H9 (cell line): Measurements from ENCODE around the gene PLCB1. TPM values are rescaled to one million over a fixed set of nuclear protein-coding genes. Genes with fewer than 3 reads are reported as not detected.

Source experiments
- DNase-seq: peaks from one replicate; pipeline ENCODE4 v3.0.0-alpha.2; 2017
- H2AFZ ChIP-seq: one replicate; pipeline ENCODE4 v1.6.1; 2013; ENCODE audit warnings: mild to moderate bottlenecking, low read length, control low read depth, moderate library complexity
- H2AK5ac ChIP-seq: 2 replicates; pipeline ENCODE4 v1.6.1; 2013; ENCODE audit warnings: low read length, control low read depth, mixed read lengths; ENCODE audit not compliant: insufficient read length
- H2BK120ac ChIP-seq: one replicate; pipeline ENCODE4 v1.6.1; 2013; ENCODE audit warnings: low read depth, mild to moderate bottlenecking, low read length, control low read depth, inconsistent platforms; ENCODE audit not compliant: poor library complexity, severe bottlenecking
- H2BK12ac ChIP-seq: 2 replicates; pipeline ENCODE4 v1.6.1; 2013; ENCODE audit warnings: low read length, control low read depth, mixed read lengths, low read depth; ENCODE audit not compliant: insufficient read length
- H2BK15ac ChIP-seq: 2 replicates; pipeline ENCODE4 v1.6.1; 2013; ENCODE audit warnings: low read depth, low read length, control low read depth
- H2BK20ac ChIP-seq: one replicate; pipeline ENCODE4 v1.6.1; 2013; ENCODE audit warnings: low read depth, mild to moderate bottlenecking, low read length, control low read depth, inconsistent platforms; ENCODE audit not compliant: poor library complexity, severe bottlenecking
- H2BK5ac ChIP-seq: 2 replicates; pipeline ENCODE4 v1.6.1; 2013; ENCODE audit warnings: low read length, control low read depth, mixed read lengths; ENCODE audit not compliant: insufficient read length
- H3K14ac ChIP-seq: 2 replicates; pipeline ENCODE4 v1.6.1; 2013; ENCODE audit warnings: low read length, control low read depth; ENCODE audit not compliant: insufficient read depth
- H3K18ac ChIP-seq: 2 replicates; pipeline ENCODE4 v1.6.1; 2013; ENCODE audit warnings: low read depth, mild to moderate bottlenecking, mixed read lengths, low read length, control low read depth; ENCODE audit not compliant: insufficient read length
- H3K23ac ChIP-seq: 2 replicates; pipeline ENCODE4 v1.6.1; 2013; ENCODE audit warnings: low read length, control low read depth, mixed read lengths, low read depth; ENCODE audit not compliant: insufficient read length
- H3K23me2 ChIP-seq: 2 replicates; pipeline ENCODE4 v1.6.1; 2013; ENCODE audit warnings: low read depth, mild to moderate bottlenecking, mixed read lengths, low read length, control low read depth; ENCODE audit not compliant: insufficient read length, poor library complexity, severe bottlenecking
- H3K27ac ChIP-seq: 2 replicates; pipeline ENCODE4 v1.5.1; 2013; ENCODE audit warnings: low read length, control low read depth, mixed read lengths, low read depth; ENCODE audit not compliant: insufficient read length
- H3K27me3 ChIP-seq: 2 replicates; pipeline ENCODE4 v1.6.1; 2013; ENCODE audit warnings: low read length, control low read depth, inconsistent platforms; ENCODE audit not compliant: insufficient read depth
- H3K4ac ChIP-seq: 2 replicates; pipeline ENCODE4 v1.6.1; 2013; ENCODE audit warnings: low read depth, mild to moderate bottlenecking, control low read depth, inconsistent platforms, low read length, moderate library complexity
- H3K4me1 ChIP-seq: 2 replicates; pipeline ENCODE4 v1.6.1; 2013; ENCODE audit warnings: low read length, control low read depth, inconsistent platforms; ENCODE audit not compliant: insufficient read depth
- H3K4me2 ChIP-seq: 2 replicates; pipeline ENCODE4 v1.6.1; 2013; ENCODE audit warnings: low read length, control low read depth, mixed read lengths; ENCODE audit not compliant: insufficient read length, insufficient read depth
- H3K56ac ChIP-seq: 2 replicates; pipeline ENCODE4 v1.6.1; 2013; ENCODE audit warnings: low read depth, mild to moderate bottlenecking, mixed read lengths, low read length, control low read depth; ENCODE audit not compliant: insufficient read length
- H3K79me1 ChIP-seq: 2 replicates; pipeline ENCODE4 v1.6.1; 2013; ENCODE audit warnings: low read depth, mild to moderate bottlenecking, moderate library complexity, low read length, control low read depth, inconsistent platforms; ENCODE audit not compliant: insufficient read depth, poor library complexity, severe bottlenecking
- H3K79me2 ChIP-seq: 2 replicates; pipeline ENCODE4 v1.6.1; 2013; ENCODE audit warnings: low read length, control low read depth, inconsistent platforms; ENCODE audit not compliant: insufficient read depth
- H3K9ac ChIP-seq: 2 replicates; pipeline ENCODE4 v1.6.1; 2013; ENCODE audit warnings: low read length, control low read depth, mixed read lengths; ENCODE audit not compliant: insufficient read length; ENCODE audit errors: extremely low read depth
- H3K9me3 ChIP-seq: one replicate; pipeline ENCODE4 v1.6.1; 2013; ENCODE audit warnings: low read depth, low read length, inconsistent platforms; ENCODE audit not compliant: control insufficient read depth
- H3T11ph ChIP-seq: one replicate; pipeline ENCODE4 v1.6.1; 2013; ENCODE audit warnings: mild to moderate bottlenecking, low read length, control low read depth, inconsistent platforms
- H4K20me1 ChIP-seq: one replicate; pipeline ENCODE4 v1.6.1; 2013; ENCODE audit not compliant: control insufficient read depth, insufficient read length, insufficient read depth
- H4K5ac ChIP-seq: 2 replicates; pipeline ENCODE4 v1.6.1; 2013; ENCODE audit warnings: low read depth, mild to moderate bottlenecking, mixed read lengths, low read length, control low read depth; ENCODE audit not compliant: insufficient read length
- H4K8ac ChIP-seq: replicated peaks from 2 replicates; pipeline ENCODE4 v1.6.1; 2013; ENCODE audit warnings: low read length, control low read depth, mixed read lengths, low read depth; ENCODE audit not compliant: insufficient read length
- H4K91ac ChIP-seq: 2 replicates; pipeline ENCODE4 v1.6.1; 2013; ENCODE audit warnings: low read depth, mild to moderate bottlenecking, moderate library complexity, mixed read lengths, low read length, control low read depth; ENCODE audit not compliant: insufficient read length
- H3K27ac Mint-ChIP-seq, 3 experiments: 2 replicates in 2 of 3; 3 replicates in 1 of 3; pipeline ENCODE4 v1.8.0; 2020 to 2021; ENCODE audit warnings: mixed read lengths in 3 of 3, mild to moderate bottlenecking in 1 of 3, moderate library complexity in 1 of 3
- H3K27me3 Mint-ChIP-seq: 2 replicates; pipeline ENCODE4 v1.8.0; 2021; ENCODE audit warnings: low read depth, mild to moderate bottlenecking, moderate library complexity, mixed read lengths
- H3K36me3 Mint-ChIP-seq, 3 experiments: 2 replicates in 2 of 3; 3 replicates in 1 of 3; pipeline ENCODE4 v1.8.0; 2020 to 2021; ENCODE audit warnings: low read depth in 3 of 3, mixed read lengths in 3 of 3; ENCODE audit not compliant: insufficient read depth in 1 of 3
- H3K4me1 Mint-ChIP-seq, 2 experiments: 2 replicates each; pipeline ENCODE4 v1.8.0; 2020; ENCODE audit warnings: mixed read lengths in 2 of 2
- H3K4me3 Mint-ChIP-seq, 2 experiments: 2 replicates in 1 of 2; 3 replicates in 1 of 2; pipeline ENCODE4 v1.8.0; 2020 to 2021; ENCODE audit warnings: mild to moderate bottlenecking in 2 of 2, mixed read lengths in 2 of 2, moderate library complexity in 1 of 2
- H3K9me3 Mint-ChIP-seq, 2 experiments: 2 replicates in 1 of 2; 3 replicates in 1 of 2; pipeline ENCODE4 v1.8.0; 2020; ENCODE audit warnings: mild to moderate bottlenecking in 2 of 2, mixed read lengths in 2 of 2, moderate library complexity in 1 of 2
- WGBS: extraction: QIAGEN DNeasy Blood & Tissue Kit; methylation state at CpG from one replicate; pipeline ENCODE4 v1.1.7; 2013; ENCODE audit warnings: missing lambda C conversion rate, low lambda C conversion rate, mixed read lengths; ENCODE audit not compliant: insufficient read length; ENCODE audit errors: extremely low coverage; 5-methylcytosine and 5-hydroxymethylcytosine counted together
- total RNA-seq: library from RNA; stranded (reverse); gene quantifications from 2 replicates; pipeline ENCODE4 v1.2.1, GENCODE V29; 2021
- TF ChIP-seq, protein P1 (sequence below): fragments of 200-600 bp; sonication (generic); conservative IDR thresholded peaks from 3 replicates; pipeline ENCODE4 v1.8.0; 2021; ENCODE audit warnings: antibody characterized with exemption, mild to moderate bottlenecking

PLCB1 gene
- total RNA-seq, 1 experiment from 2014 or later = 11.5 TPM

DNA sequence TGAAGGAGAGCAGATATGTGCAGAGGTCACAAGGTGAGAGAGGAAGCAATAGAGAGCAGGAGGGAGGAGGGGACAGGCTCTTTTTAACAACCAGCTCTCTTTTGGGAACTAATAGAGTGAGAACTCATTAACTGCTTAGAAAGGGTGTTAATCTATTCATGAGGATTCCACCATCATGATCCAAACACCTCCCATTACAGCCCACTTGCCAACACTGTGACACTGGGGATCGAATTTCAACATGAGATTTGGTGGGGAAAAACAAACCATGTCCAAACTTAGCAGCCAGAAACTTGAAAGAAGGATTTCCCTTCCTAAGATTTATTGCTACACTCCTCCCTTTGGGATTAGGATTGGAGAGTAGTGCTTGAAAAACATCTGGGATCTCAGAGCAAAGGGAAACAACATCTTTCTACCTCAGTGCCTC is 801.3 kb downstream of the PLCB1 start:
- Histone ChIP-seq H4K91ac (no peak overlapping the region), H2BK12ac (no peak overlapping the region), H2BK20ac (no peak overlapping the region), H4K5ac (no peak overlapping the region), H3K79me1 (no peaks in the 10 kb centered on the region), H3K14ac (no peak overlapping the region), H3K23me2 (no peaks in the 10 kb centered on the region), H2AK5ac (no peak overlapping the region), H4K8ac (no peak overlapping the region), H3K9me3 (no peaks in the 10 kb centered on the region), H3K56ac (no peak overlapping the region), H3K4me2 (no peak overlapping the region), H3K27ac (no peak overlapping the region), H3K4ac (no peak overlapping the region), H3K4me1 (peaks cover 4% of the 10 kb centered on the region; the same call in 1 of the 2 replicates), H3K79me2 (no peaks in the 10 kb centered on the region), H2BK15ac (no peak overlapping the region), H3K18ac (no peak overlapping the region), H4K20me1 (no peaks in the 10 kb centered on the region), H2BK5ac (no peak overlapping the region), H2BK120ac (no peak overlapping the region), H3K23ac (no peak overlapping the region), H3K27me3 (no peaks in the 10 kb centered on the region), H2AFZ (no peak overlapping the region), H3K9ac (no peak overlapping the region), H3T11ph (no peak overlapping the region)
- no peaks in the 10 kb centered on the region; a peak in 1 of 7 replicates for H3K36me3 Mint-ChIP-seq
- no CpG with 5 or more reads among the region's 1 CpG for WGBS
- H3K27ac Mint-ChIP-seq = no peak overlapping the region; a peak in 1 of 7 replicates
- no peak overlapping the region for H3K4me3 Mint-ChIP-seq
- H3K9me3 Mint-ChIP-seq = no peaks in the 10 kb centered on the region
- TF ChIP-seq, protein P1, sequence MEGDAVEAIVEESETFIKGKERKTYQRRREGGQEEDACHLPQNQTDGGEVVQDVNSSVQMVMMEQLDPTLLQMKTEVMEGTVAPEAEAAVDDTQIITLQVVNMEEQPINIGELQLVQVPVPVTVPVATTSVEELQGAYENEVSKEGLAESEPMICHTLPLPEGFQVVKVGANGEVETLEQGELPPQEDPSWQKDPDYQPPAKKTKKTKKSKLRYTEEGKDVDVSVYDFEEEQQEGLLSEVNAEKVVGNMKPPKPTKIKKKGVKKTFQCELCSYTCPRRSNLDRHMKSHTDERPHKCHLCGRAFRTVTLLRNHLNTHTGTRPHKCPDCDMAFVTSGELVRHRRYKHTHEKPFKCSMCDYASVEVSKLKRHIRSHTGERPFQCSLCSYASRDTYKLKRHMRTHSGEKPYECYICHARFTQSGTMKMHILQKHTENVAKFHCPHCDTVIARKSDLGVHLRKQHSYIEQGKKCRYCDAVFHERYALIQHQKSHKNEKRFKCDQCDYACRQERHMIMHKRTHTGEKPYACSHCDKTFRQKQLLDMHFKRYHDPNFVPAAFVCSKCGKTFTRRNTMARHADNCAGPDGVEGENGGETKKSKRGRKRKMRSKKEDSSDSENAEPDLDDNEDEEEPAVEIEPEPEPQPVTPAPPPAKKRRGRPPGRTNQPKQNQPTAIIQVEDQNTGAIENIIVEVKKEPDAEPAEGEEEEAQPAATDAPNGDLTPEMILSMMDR = no peak
- H3K4me1 Mint-ChIP-seq = peaks cover 7 to 10% of the 10 kb centered on the region in 2 experiments
- no peaks in the 10 kb centered on the region for H3K27me3 Mint-ChIP-seq
- no peak for DNase-seq
